Lower leg skin (tissue), 3 donors: ENCODE data around the gene VWA8.

Source experiments
- POLR2A ChIP-seq, 2 donors: fragments of 450-650 bp; IDR thresholded peaks; one replicate each; pipeline ENCODE4 v1.6.1; 2016 to 2017; ENCODE audit warnings: antibody characterized with exemption in 2 of 2, mild to moderate bottlenecking in 1 of 2, moderate library complexity in 1 of 2
- TF ChIP-seq, protein P1 (sequence below), 3 donors: fragments of 450-650 bp; IDR thresholded peaks; one replicate each; pipeline ENCODE4 v1.5.1; 2016; ENCODE audit warnings: antibody characterized with exemption in 3 of 3, mild to moderate bottlenecking in 3 of 3, moderate library complexity in 2 of 3

DNA sequence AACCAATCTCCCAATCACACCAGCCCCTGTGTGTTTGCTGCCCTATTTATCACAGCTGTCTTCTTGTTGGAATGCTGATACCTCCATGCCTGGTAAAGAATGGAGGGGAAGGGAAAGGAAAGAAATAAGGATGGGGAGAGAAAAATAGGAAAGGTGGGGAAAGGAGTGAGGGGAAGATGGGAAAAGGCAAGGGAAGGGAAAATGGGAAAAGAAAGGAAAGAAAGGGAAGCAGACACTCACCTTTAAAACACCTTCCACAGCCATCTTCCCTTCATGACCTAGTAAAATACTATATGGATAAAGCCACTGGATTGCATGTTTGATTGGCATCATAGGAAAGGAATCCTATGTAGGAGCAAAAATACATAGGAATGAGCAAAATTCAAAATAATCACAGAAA, 77.8 kb downstream of the VWA8 start:
- TF ChIP-seq, protein P1, sequence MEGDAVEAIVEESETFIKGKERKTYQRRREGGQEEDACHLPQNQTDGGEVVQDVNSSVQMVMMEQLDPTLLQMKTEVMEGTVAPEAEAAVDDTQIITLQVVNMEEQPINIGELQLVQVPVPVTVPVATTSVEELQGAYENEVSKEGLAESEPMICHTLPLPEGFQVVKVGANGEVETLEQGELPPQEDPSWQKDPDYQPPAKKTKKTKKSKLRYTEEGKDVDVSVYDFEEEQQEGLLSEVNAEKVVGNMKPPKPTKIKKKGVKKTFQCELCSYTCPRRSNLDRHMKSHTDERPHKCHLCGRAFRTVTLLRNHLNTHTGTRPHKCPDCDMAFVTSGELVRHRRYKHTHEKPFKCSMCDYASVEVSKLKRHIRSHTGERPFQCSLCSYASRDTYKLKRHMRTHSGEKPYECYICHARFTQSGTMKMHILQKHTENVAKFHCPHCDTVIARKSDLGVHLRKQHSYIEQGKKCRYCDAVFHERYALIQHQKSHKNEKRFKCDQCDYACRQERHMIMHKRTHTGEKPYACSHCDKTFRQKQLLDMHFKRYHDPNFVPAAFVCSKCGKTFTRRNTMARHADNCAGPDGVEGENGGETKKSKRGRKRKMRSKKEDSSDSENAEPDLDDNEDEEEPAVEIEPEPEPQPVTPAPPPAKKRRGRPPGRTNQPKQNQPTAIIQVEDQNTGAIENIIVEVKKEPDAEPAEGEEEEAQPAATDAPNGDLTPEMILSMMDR (IDR thresholded peaks at IDR 0.05) = no peak
- TF ChIP-seq POLR2A (IDR thresholded peaks at IDR 0.05) = no peak
